Endothelial cell (in vitro differentiated cells): ENCODE data around the gene UPK3BL2. TPM values are rescaled to one million over a fixed set of nuclear protein-coding genes. Genes with fewer than 3 reads are reported as not detected.
A peak's percentile ranks its signal among the peaks of the same experiment; 100 is the strongest.
"Not testable (repeated sequence)": the region's sequence is repeated elsewhere in the genome, so short reads cannot be mapped to it uniquely, and the experiment has no call there.

ENCODE experiments used
- DNase-seq: peaks from one replicate; pipeline ENCODE4 v3.0.0; 2021; ENCODE audit warnings: low spot score
- H3K27ac Mint-ChIP-seq: one replicate; pipeline ENCODE4 v1.8.0; 2021; ENCODE audit warnings: mixed read lengths, inconsistent platforms; ENCODE audit not compliant: unreplicated experiment
- H3K27me3 Mint-ChIP-seq: one replicate; pipeline ENCODE4 v1.8.0; 2021; ENCODE audit warnings: mild to moderate bottlenecking, moderate library complexity, mixed read lengths, inconsistent platforms; ENCODE audit not compliant: unreplicated experiment
- H3K36me3 Mint-ChIP-seq: one replicate; pipeline ENCODE4 v1.8.0; 2021; ENCODE audit warnings: mild to moderate bottlenecking, low read depth, mixed read lengths, inconsistent platforms; ENCODE audit not compliant: unreplicated experiment
- H3K4me1 Mint-ChIP-seq: one replicate; pipeline ENCODE4 v1.8.0; 2021; ENCODE audit warnings: mild to moderate bottlenecking, mixed read lengths, inconsistent platforms; ENCODE audit not compliant: unreplicated experiment
- H3K4me3 Mint-ChIP-seq: one replicate; pipeline ENCODE4 v1.8.0; 2021; ENCODE audit warnings: mild to moderate bottlenecking, mixed read lengths, inconsistent platforms; ENCODE audit not compliant: unreplicated experiment
- H3K9me3 Mint-ChIP-seq: one replicate; pipeline ENCODE4 v1.8.0; 2021; ENCODE audit warnings: mixed read lengths, inconsistent platforms; ENCODE audit not compliant: unreplicated experiment
- CTCF ChIP-seq: fragments of 200-600 bp; sonication (generic); IDR thresholded peaks from one replicate; pipeline ENCODE4 v1.5.0; 2021; ENCODE audit warnings: antibody characterized with exemption; ENCODE audit not compliant: unreplicated experiment
- total RNA-seq: library from RNA; stranded (reverse); fragmentation: NEBNext Ultra II Directional; extraction: Animal tissue kit (Norgen Biotek cat#: 25700); gene quantifications from one replicate; pipeline ENCODE4 v1.2.1, GENCODE V29; 2021; ENCODE audit not compliant: unreplicated experiment

UPK3BL2 gene
- total RNA-seq, 1 donor from 2014 or later, result 9.3 TPM

DNA sequence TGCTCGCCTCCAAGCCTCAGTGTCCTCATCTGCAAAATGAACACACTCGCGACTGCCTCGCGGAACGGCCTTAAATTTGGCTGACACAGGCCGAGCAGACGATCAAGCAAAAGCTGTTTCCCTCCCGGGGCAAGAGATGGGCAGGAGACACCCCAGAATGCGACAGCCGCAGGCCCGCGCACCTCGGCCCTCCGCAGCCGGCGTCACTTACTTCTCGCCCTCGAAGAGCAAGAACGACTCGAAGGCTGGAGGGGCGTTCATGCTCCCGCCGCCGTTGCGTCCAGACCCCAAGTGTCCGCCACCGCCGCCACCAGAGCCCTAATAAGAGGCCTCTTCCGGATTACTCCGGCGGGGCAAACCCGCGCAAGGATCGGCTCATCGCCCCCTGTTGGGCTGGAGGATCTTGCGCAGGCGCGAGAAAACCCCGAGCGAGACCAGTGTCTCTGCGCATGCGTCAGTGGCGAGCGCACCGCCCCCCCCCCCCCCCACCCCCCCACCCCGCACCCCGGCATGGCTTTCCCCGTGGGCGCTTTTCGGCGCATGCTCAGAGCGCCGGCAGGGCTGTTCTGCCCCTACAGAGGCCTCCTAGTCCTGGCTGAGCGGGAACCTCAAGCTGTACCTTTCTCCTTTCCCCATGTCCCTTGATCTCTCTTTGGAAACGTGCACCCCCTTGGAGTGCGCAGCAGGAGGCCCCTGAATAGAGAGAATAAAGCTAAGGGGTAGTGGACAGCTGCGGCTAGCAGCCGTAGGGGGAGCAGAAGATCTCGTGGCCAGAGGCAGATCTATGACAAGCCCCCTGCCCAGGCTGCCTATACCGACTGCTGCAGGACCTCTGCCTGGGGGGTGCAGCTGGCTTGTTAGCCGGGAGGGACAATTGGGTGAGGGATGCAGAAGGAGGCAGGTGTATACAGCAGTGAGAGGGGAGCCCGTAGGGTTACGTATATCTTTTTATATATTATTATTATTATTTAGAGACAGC, 29.1 kb upstream of the UPK3BL2 start, which contains the start of gene POLR2J3:
Gene POLR2J3 (minus strand): TSS at position 323 of the 979 bp plus-strand sequence. CDS start 62 bp downstream, at position 261.
- H3K36me3 Mint-ChIP-seq, H3K9me3 Mint-ChIP-seq, H3K4me1 Mint-ChIP-seq, H3K27me3 Mint-ChIP-seq: not testable (repeated sequence)
- peak; percentile 32 for TF ChIP-seq CTCF
- H3K27ac Mint-ChIP-seq, result peak within 1 kb of the TSS; percentile 82
- peak within 1 kb of the TSS; percentile 91 for H3K4me3 Mint-ChIP-seq
- DNase-seq, result peak; percentile 96

DNA sequence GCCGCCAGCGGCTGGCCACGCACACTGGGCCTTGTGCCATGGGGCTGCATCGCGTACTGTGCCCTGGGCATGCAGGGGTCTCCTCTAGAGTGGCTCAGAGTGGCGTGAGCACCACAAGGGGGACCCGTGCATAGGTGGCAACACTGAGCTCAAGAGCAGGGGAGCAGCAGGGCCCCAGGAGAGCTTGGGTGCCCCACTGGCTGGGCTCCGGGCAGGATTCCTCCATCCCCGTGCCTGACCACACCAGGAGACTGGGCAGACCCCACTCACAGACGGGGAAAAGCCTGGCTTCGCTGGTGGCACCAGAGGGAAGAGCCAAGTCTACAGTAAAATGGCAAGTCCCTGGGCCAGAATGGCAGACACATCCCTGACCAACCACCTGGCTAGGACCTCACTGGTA, 25.1 kb upstream of the UPK3BL2 start:
- not testable (repeated sequence) for H3K9me3 Mint-ChIP-seq, H3K4me3 Mint-ChIP-seq

GRCh38 chr7:102550808-102551422, 7.4 kb upstream of the UPK3BL2 start, which contains the start of gene SPDYE2:
Gene SPDYE2, plus strand, starts transcription at chr7:102551226. Its CDS starts 2,030 bp downstream, at chr7:102553256.
- H3K27me3 Mint-ChIP-seq, H3K9me3 Mint-ChIP-seq, DNase-seq, H3K36me3 Mint-ChIP-seq, H3K4me3 Mint-ChIP-seq, H3K4me1 Mint-ChIP-seq, H3K27ac Mint-ChIP-seq: not testable (repeated sequence)

More for the DNA sequence above, 25.1 kb upstream of the UPK3BL2 start:
- H3K27me3 Mint-ChIP-seq, H3K27ac Mint-ChIP-seq, H3K36me3 Mint-ChIP-seq, DNase-seq, H3K4me1 Mint-ChIP-seq: not testable (repeated sequence)

GRCh38 chr7:102546353-102546752, 2.9 kb upstream of the UPK3BL2 start:
- not testable (repeated sequence) for H3K4me3 Mint-ChIP-seq, H3K4me1 Mint-ChIP-seq, H3K27me3 Mint-ChIP-seq, H3K36me3 Mint-ChIP-seq, H3K27ac Mint-ChIP-seq, DNase-seq, H3K9me3 Mint-ChIP-seq

GRCh38 chr7:102545288-102545687, 1.8 kb upstream of the UPK3BL2 start:
- DNase-seq, H3K4me1 Mint-ChIP-seq, H3K36me3 Mint-ChIP-seq: not testable (repeated sequence)

DNA sequence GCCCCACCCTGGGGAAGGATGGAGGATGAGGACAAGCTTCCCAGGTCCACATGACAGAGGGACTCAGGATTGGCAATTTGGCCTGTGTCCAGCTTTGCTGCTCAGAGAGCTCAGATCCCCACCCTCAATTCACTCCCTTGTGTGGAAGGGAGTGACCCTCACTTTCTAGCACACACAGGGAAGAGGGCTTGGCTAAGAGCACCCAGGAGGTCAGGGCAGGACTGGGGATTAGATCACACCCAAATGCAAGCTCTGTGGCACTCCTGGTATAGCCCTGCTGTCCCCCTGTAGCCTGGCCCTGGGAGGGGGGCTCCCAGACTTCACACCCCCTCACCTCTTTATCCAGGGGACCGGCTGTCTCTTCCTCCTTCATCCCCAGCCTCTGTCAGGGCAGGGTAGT, 876 bp upstream of the UPK3BL2 start:
- H3K36me3 Mint-ChIP-seq, H3K4me1 Mint-ChIP-seq: not testable (repeated sequence)

More at GRCh38 chr7:102545288-102545687, 1.8 kb upstream of the UPK3BL2 start:
- not testable (repeated sequence) for H3K4me3 Mint-ChIP-seq, H3K9me3 Mint-ChIP-seq, H3K27me3 Mint-ChIP-seq, H3K27ac Mint-ChIP-seq

GRCh38 chr7:102542771-102543170, 725 bp downstream of the UPK3BL2 start:
- H3K36me3 Mint-ChIP-seq, H3K4me1 Mint-ChIP-seq, H3K27ac Mint-ChIP-seq, H3K27me3 Mint-ChIP-seq, DNase-seq, H3K4me3 Mint-ChIP-seq, H3K9me3 Mint-ChIP-seq: not testable (repeated sequence)

More for the DNA sequence above, 876 bp upstream of the UPK3BL2 start:
- H3K27ac Mint-ChIP-seq, H3K27me3 Mint-ChIP-seq, H3K9me3 Mint-ChIP-seq, DNase-seq, H3K4me3 Mint-ChIP-seq: not testable (repeated sequence)

DNA sequence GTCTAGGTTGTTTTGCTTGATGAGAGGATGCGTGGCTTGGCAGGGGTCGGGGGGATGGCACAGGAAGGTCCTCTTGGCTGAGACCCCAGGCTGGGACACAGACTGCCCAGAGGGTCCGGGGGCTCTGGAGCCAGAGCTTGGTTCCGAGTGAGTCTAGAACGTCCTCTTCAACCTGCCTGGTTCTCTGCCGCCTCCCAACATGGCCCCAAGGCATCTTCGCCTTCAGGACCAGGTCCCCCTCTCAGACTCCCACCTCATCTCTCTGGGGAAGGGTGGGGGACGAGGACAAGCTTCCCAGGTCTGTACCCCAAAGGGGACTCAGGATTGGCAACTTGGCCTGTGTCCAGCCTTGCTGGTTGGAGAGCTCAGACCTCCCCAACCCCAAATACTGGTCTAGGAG, 1.4 kb downstream of the UPK3BL2 start:
- H3K36me3 Mint-ChIP-seq, H3K27ac Mint-ChIP-seq, H3K4me3 Mint-ChIP-seq, H3K27me3 Mint-ChIP-seq, H3K9me3 Mint-ChIP-seq, DNase-seq, H3K4me1 Mint-ChIP-seq: not testable (repeated sequence)

GRCh38 chr7:102540604-102541003, 2.9 kb downstream of the UPK3BL2 start:
- H3K27me3 Mint-ChIP-seq, H3K4me1 Mint-ChIP-seq, H3K4me3 Mint-ChIP-seq, H3K36me3 Mint-ChIP-seq, H3K27ac Mint-ChIP-seq, DNase-seq, H3K9me3 Mint-ChIP-seq: not testable (repeated sequence)

DNA sequence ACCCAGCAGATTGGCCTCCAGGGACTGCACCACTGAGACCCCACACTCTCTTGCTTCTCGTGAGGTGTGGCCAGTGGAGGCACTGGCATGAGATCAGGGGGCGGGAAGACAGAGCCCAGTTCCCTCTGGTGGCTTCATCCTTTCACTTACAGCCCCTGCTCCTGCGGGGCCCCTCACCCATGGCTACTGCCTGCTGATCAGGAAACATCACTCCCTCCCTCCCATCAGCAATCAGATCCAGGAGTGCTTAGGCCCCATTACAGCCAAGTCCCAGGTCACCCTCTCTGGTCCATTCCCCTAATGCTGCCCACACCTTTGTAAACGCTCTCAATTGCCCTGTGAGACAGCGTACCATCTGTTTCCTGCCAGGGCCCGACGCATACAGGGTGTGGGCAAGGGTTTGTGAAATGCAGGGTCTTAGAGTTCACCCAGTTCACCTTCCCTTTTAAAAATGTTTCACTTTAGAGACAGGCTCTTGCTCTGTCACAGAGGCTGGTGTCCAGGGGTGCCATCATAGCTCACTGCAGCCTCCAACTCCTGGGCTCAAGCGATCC, 8.4 kb downstream of the UPK3BL2 start:
- H3K4me3 Mint-ChIP-seq, H3K27me3 Mint-ChIP-seq, DNase-seq, H3K36me3 Mint-ChIP-seq, H3K27ac Mint-ChIP-seq, H3K9me3 Mint-ChIP-seq, H3K4me1 Mint-ChIP-seq: not testable (repeated sequence)

- not testable (repeated sequence) for H3K27ac Mint-ChIP-seq, H3K4me3 Mint-ChIP-seq, H3K9me3 Mint-ChIP-seq, H3K27me3 Mint-ChIP-seq, DNase-seq, H3K36me3 Mint-ChIP-seq, H3K4me1 Mint-ChIP-seq
Measured at GRCh38 chr7:102532127-102532526, 11.4 kb downstream of the UPK3BL2 start.
